ENCODE results near the gene DCXR.

GRCh38 chr17:82049521-82049971 is 12.0 kb upstream of the DCXR start:
- TF ChIP-seq, protein P1, sequence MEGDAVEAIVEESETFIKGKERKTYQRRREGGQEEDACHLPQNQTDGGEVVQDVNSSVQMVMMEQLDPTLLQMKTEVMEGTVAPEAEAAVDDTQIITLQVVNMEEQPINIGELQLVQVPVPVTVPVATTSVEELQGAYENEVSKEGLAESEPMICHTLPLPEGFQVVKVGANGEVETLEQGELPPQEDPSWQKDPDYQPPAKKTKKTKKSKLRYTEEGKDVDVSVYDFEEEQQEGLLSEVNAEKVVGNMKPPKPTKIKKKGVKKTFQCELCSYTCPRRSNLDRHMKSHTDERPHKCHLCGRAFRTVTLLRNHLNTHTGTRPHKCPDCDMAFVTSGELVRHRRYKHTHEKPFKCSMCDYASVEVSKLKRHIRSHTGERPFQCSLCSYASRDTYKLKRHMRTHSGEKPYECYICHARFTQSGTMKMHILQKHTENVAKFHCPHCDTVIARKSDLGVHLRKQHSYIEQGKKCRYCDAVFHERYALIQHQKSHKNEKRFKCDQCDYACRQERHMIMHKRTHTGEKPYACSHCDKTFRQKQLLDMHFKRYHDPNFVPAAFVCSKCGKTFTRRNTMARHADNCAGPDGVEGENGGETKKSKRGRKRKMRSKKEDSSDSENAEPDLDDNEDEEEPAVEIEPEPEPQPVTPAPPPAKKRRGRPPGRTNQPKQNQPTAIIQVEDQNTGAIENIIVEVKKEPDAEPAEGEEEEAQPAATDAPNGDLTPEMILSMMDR (IDR thresholded peaks at IDR 0.05) = no peak
- TF ChIP-seq POLR2AphosphoS5 (IDR thresholded peaks at IDR 0.05) (no peak), POLR2A (IDR thresholded peaks at IDR 0.05) (no peak)

Measured in sigmoid colon (tissue), 4 donors.